Activated CD4-positive, alpha-beta T cell treated with anti-CD3 and anti-CD28 coated beads for 36 hours (primary cell): ENCODE measurements around the gene ABCA3. TPM values are rescaled to one million over a fixed set of nuclear protein-coding genes. Genes with fewer than 3 reads are reported as not detected.

Source experiments
- microRNA-seq: library from miRNA; unstranded; fragments of <30 nt; microRNA quantifications from one replicate; pipeline ENCODE4 v1.2.0, GENCODE V29; 2021; ENCODE audit warnings: borderline replicate concordance
- total RNA-seq, 2 experiments: library from RNA; stranded (reverse); gene quantifications; one replicate each; pipeline ENCODE4 v1.2.3, GENCODE V29; 2021

The ABCA3 gene
- total RNA-seq, 2 experiments from 2014 or later, result 6.0 to 7.2 TPM

Small RNA genes within 50 kb of the gene (microRNA-seq; reads per million reads assigned to microRNA genes)
- gene MIR3677 (not detected), gene MIR4717 (not detected)

Other genes with a start within 250 kb of the ABCA3 start
- 10 to 100 TPM; 64.3 to 71.2 TPM for gene PKD1, start 204.8 kb downstream of the ABCA3 start, total RNA-seq
- gene RAB26, start 192.1 kb downstream of the ABCA3 start, total RNA-seq, result under 1 TPM in 1 of 2 experiments, not detected in 1; 0.21 TPM
- 10 to 100 TPM; 70.7 to 93.7 TPM for gene TRAF7, start 184.9 kb downstream of the ABCA3 start, total RNA-seq
- 1 to 10 TPM in 1 of 2 experiments, under 1 TPM in 1; 0.98 to 1.3 TPM for gene CASKIN1, start 144.1 kb downstream of the ABCA3 start, total RNA-seq
- gene MLST8, start 135.3 kb downstream of the ABCA3 start, total RNA-seq, result 10 to 100 TPM; 61.3 to 76.1 TPM
- 1 to 10 TPM; 8.0 to 8.8 TPM for gene BRICD5, start 129.9 kb downstream of the ABCA3 start, total RNA-seq
- 10 to 100 TPM; 11.5 to 15.0 TPM for gene PGP, start 125.9 kb downstream of the ABCA3 start, total RNA-seq
- 10 to 100 TPM; 18.0 to 18.6 TPM for gene E4F1, start 117.1 kb downstream of the ABCA3 start, total RNA-seq
- gene DNASE1L2, start 104.3 kb downstream of the ABCA3 start, total RNA-seq, result under 1 TPM; 0.51 to 0.55 TPM
- 10 to 100 TPM; 23.0 to 41.0 TPM for gene ECI1, start 89.1 kb downstream of the ABCA3 start, total RNA-seq
- gene RNPS1, start 72.6 kb downstream of the ABCA3 start, total RNA-seq, result 100 to 1,000 TPM; 327 to 445 TPM
- gene CCNF, start 88.7 kb upstream of the ABCA3 start, total RNA-seq, result 10 to 100 TPM; 52.2 to 53.4 TPM
- gene TEDC2, start 119.4 kb upstream of the ABCA3 start, total RNA-seq, result 10 to 100 TPM; 21.0 to 23.1 TPM
- not detected for gene NTN3, start 130.6 kb upstream of the ABCA3 start, total RNA-seq
- gene TBC1D24, start 134.4 kb upstream of the ABCA3 start, total RNA-seq, result 10 to 100 TPM; 10.4 to 12.7 TPM
- gene ATP6V0C, start 173.2 kb upstream of the ABCA3 start, total RNA-seq, result 100 to 1,000 TPM in 1 of 2 experiments, 10 to 100 TPM in 1; 91.7 to 130 TPM
- 10 to 100 TPM; 20.9 to 31.6 TPM for gene AMDHD2, start 179.6 kb upstream of the ABCA3 start, total RNA-seq
- not detected for gene CEMP1, start 190.7 kb upstream of the ABCA3 start, total RNA-seq
- 10 to 100 TPM; 30.4 to 34.5 TPM for gene PDPK1, start 197.3 kb upstream of the ABCA3 start, total RNA-seq